Upper lobe of left lung (tissue), 4 donors: ENCODE measurements around the gene C16orf92.
"Not testable (repeated sequence)": the region's sequence is repeated elsewhere in the genome, so short reads cannot be mapped to it uniquely, and the experiment has no call there.

Experiments used
- EP300 ChIP-seq, 4 donors: sonication (generic); formaldehyde crosslinking; IDR thresholded peaks; one replicate each; pipeline ENCODE4 v1.5.1; 2017; ENCODE audit warnings: antibody characterized with exemption in 4 of 4, control low read depth in 2 of 4
- POLR2A ChIP-seq, 4 donors: fragments of 450-650 bp; IDR thresholded peaks; one replicate each; pipeline ENCODE4 v1.5.1; 2016 to 2017; ENCODE audit warnings: antibody characterized with exemption in 4 of 4, mild to moderate bottlenecking in 2 of 4
- TF ChIP-seq, protein P1 (sequence below), 6 experiments: fragments of 450-650 bp in 4 of 6; fragments of 200-600 bp in 2 of 6; sonication (generic) in 2 of 6; IDR thresholded peaks; one replicate each; pipeline ENCODE4 v1.5.1; 2016 to 2019; ENCODE audit warnings: antibody characterized with exemption in 6 of 6

- TF ChIP-seq, protein P1, sequence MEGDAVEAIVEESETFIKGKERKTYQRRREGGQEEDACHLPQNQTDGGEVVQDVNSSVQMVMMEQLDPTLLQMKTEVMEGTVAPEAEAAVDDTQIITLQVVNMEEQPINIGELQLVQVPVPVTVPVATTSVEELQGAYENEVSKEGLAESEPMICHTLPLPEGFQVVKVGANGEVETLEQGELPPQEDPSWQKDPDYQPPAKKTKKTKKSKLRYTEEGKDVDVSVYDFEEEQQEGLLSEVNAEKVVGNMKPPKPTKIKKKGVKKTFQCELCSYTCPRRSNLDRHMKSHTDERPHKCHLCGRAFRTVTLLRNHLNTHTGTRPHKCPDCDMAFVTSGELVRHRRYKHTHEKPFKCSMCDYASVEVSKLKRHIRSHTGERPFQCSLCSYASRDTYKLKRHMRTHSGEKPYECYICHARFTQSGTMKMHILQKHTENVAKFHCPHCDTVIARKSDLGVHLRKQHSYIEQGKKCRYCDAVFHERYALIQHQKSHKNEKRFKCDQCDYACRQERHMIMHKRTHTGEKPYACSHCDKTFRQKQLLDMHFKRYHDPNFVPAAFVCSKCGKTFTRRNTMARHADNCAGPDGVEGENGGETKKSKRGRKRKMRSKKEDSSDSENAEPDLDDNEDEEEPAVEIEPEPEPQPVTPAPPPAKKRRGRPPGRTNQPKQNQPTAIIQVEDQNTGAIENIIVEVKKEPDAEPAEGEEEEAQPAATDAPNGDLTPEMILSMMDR (IDR thresholded peaks at IDR 0.05) = not testable (repeated sequence)
- TF ChIP-seq POLR2A, EP300 (IDR thresholded peaks at IDR 0.05): not testable (repeated sequence)
Observed at GRCh38 chr16:30015450-30015849, 7.5 kb upstream of the C16orf92 start.
